WTC11 (cell line): ENCODE measurements around the gene STXBP1. TPM values are rescaled to one million over a fixed set of nuclear protein-coding genes. Genes with fewer than 3 reads are reported as not detected.

Experiments used
- ATAC-seq: fragments of 200-7000 bp; cut with Tn5 transposase; 2 replicates; pipeline ENCODE4 v1.10.0; 2021; ENCODE audit warnings: mild to moderate bottlenecking, moderate library complexity
- CTCF ChIA-PET: fragments of 300-600 bp; sonication (Branson Sonifier 250); formaldehyde crosslinking; loops from one replicate; lab custom pipeline; 2021; ENCODE audit warnings: antibody characterized with exemption; lab: Charles Lee
- POLR2A ChIA-PET: fragments of 350-600 bp; sonication (Branson Sonifier 250); formaldehyde crosslinking; loops from one replicate; lab custom pipeline; 2021; ENCODE audit warnings: antibody characterized with exemption; lab: Charles Lee
- DNase-seq: peaks from one replicate; pipeline ENCODE4 v3.0.0; 2021; ENCODE audit warnings: low spot score
- H3K27ac Mint-ChIP-seq: 2 replicates; pipeline ENCODE4 v1.8.0; 2021; ENCODE audit warnings: mixed read lengths
- H3K27me3 Mint-ChIP-seq: 2 replicates; pipeline ENCODE4 v1.8.0; 2021; ENCODE audit warnings: low read depth, mild to moderate bottlenecking, moderate library complexity, mixed read lengths
- H3K36me3 Mint-ChIP-seq: 2 replicates; pipeline ENCODE4 v1.8.0; 2021; ENCODE audit warnings: mixed read lengths
- H3K4me1 Mint-ChIP-seq: 2 replicates; pipeline ENCODE4 v1.8.0; 2022; ENCODE audit warnings: mixed read lengths
- H3K4me3 Mint-ChIP-seq: 2 replicates; pipeline ENCODE4 v1.8.0; 2021; ENCODE audit warnings: mild to moderate bottlenecking, moderate library complexity, mixed read lengths
- H3K9me3 Mint-ChIP-seq: 2 replicates; pipeline ENCODE4 v1.8.0; 2021; ENCODE audit warnings: mixed read lengths
- ARID4B ChIP-seq: sonication (generic); formaldehyde crosslinking; IDR thresholded peaks from 2 replicates; pipeline ENCODE4 v1.8.0; 2023; ENCODE audit warnings: missing genetic modification reagents, mild to moderate bottlenecking, borderline replicate concordance
- ATF1 ChIP-seq: sonication (generic); formaldehyde crosslinking; IDR thresholded peaks from 2 replicates; pipeline ENCODE4 v1.8.1; 2023; ENCODE audit warnings: mild to moderate bottlenecking, moderate library complexity, missing genetic modification reagents
- ATF2 ChIP-seq: sonication (generic); formaldehyde crosslinking; IDR thresholded peaks from 2 replicates; pipeline ENCODE4 v1.8.1; 2022; ENCODE audit warnings: low read depth, missing genetic modification reagents, borderline replicate concordance
- CBFB ChIP-seq: sonication (generic); formaldehyde crosslinking; IDR thresholded peaks from 2 replicates; pipeline ENCODE4 v1.8.1; 2022; ENCODE audit warnings: mild to moderate bottlenecking, low read depth, missing genetic modification reagents
- E2F4 ChIP-seq: sonication (generic); formaldehyde crosslinking; IDR thresholded peaks from 2 replicates; pipeline ENCODE4 v1.8.1; 2022; ENCODE audit warnings: low read depth, mild to moderate bottlenecking, moderate library complexity, missing genetic modification reagents, borderline replicate concordance
- E2F5 ChIP-seq: sonication (generic); formaldehyde crosslinking; IDR thresholded peaks from 2 replicates; pipeline ENCODE4 v1.8.1; 2022; ENCODE audit warnings: mild to moderate bottlenecking, moderate library complexity, missing genetic modification reagents
- ESRRA ChIP-seq: sonication (generic); formaldehyde crosslinking; IDR thresholded peaks from 2 replicates; pipeline ENCODE4 v1.8.1; 2022; ENCODE audit warnings: mild to moderate bottlenecking, missing genetic modification reagents, borderline replicate concordance
- NR3C1 ChIP-seq: sonication (generic); formaldehyde crosslinking; conservative IDR thresholded peaks from 2 replicates; pipeline ENCODE4 v1.8.1; 2023; ENCODE audit warnings: low read depth, mild to moderate bottlenecking, missing genetic modification reagents
- SMAD3 ChIP-seq: sonication (generic); formaldehyde crosslinking; IDR thresholded peaks from 2 replicates; pipeline ENCODE4 v1.8.0; 2022; ENCODE audit warnings: missing genetic modification reagents, mild to moderate bottlenecking, borderline replicate concordance
- USF1 ChIP-seq: sonication (generic); formaldehyde crosslinking; IDR thresholded peaks from 2 replicates; pipeline ENCODE4 v1.8.0; 2022; ENCODE audit warnings: mild to moderate bottlenecking, missing genetic modification reagents
- ZBTB21 ChIP-seq: sonication (generic); formaldehyde crosslinking; IDR thresholded peaks from 2 replicates; pipeline ENCODE4 v1.8.1; 2023; ENCODE audit warnings: mild to moderate bottlenecking, missing genetic modification reagents, borderline replicate concordance
- ZNF263 ChIP-seq: sonication (generic); formaldehyde crosslinking; IDR thresholded peaks from 2 replicates; pipeline ENCODE4 v1.8.1; 2022; ENCODE audit warnings: low read depth, mild to moderate bottlenecking, moderate library complexity, missing genetic modification reagents
- total RNA-seq: library from RNA; stranded (reverse); gene quantifications from 3 replicates; pipeline ENCODE4 v1.2.3, GENCODE V29; 2021

STXBP1 gene
- total RNA-seq, 1 experiment from 2014 or later = 37.1 TPM

- TF ChIP-seq ARID4B (CRISPR knock-in tag) (no peak), ZBTB21 (CRISPR knock-in tag) (no peak), E2F5 (CRISPR knock-in tag) (no peak), NR3C1 (CRISPR knock-in tag) (no peak)
- TF ChIP-seq, all 79 proteins: peak for 0
Observed at GRCh38 chr9:127654619-127655018, 42.5 kb downstream of the STXBP1 start (continued).

GRCh38 chr9:127658428-127658827 is 46.4 kb downstream of the STXBP1 start:
- POLR2A ChIA-PET = no interaction called here
- no peak for DNase-seq
- peaks cover 35% of the 10 kb centered on the region for H3K4me1 Mint-ChIP-seq
- H3K9me3 Mint-ChIP-seq = no peaks in the 10 kb centered on the region
- ATAC-seq = no peak
- no peak for TF ChIP-seq ESRRA (CRISPR knock-in tag)
- TF ChIP-seq, all 79 proteins: peak for 0
- Mint-ChIP-seq H3K4me3 (no peak overlapping the region), H3K27me3 (no peaks in the 10 kb centered on the region), H3K36me3 (peaks cover 11% of the 10 kb centered on the region; the same call in 1 of the 2 replicates), H3K27ac (no peak overlapping the region; the same call in 1 of the 2 replicates)
- CTCF ChIA-PET = no interaction called here

- peaks cover 18% of the 10 kb centered on the region for H3K36me3 Mint-ChIP-seq
- TF ChIP-seq E2F4 (CRISPR knock-in tag) (no peak), ZNF263 (CRISPR knock-in tag) (no peak), ATF2 (no peak), CBFB (no peak), USF1 (CRISPR knock-in tag) (no peak), SMAD3 (no peak), E2F5 (CRISPR knock-in tag) (no peak), ATF1 (CRISPR knock-in tag) (no peak)
- TF ChIP-seq, all 79 proteins: peak for 0
- Mint-ChIP-seq H3K27ac (no peak overlapping the region), H3K4me3 (no peak overlapping the region), H3K4me1 (peaks cover 13% of the 10 kb centered on the region), H3K27me3 (no peaks in the 10 kb centered on the region), H3K9me3 (no peaks in the 10 kb centered on the region)
- ATAC-seq (peak; percentile 41; the same call in 1 of the 2 replicates), DNase-seq (no peak)
- ChIA-PET POLR2A (interaction anchor here (0.6 kb wide), 1 partner anchor 384 kb away, joined by 5 read pairs; no protein-coding TSS in a partner anchor), CTCF (interaction anchor here (0.7 to 1.3 kb wide), 4 partner anchors 8 to 209 kb away, joined by 3 to 6 read pairs (median 4); partner anchors contain the start of gene TOR2A)
Observed at GRCh38 chr9:127660886-127661741, 49.0 kb downstream of the STXBP1 start.
